Subcutaneous abdominal adipose tissue (tissue), 5 donors: ENCODE data around the gene RNU6-8.

Experiments
- H3K27ac ChIP-seq: one replicate; pipeline ENCODE4 v1.7.0; 2013; ENCODE audit warnings: low read depth, mild to moderate bottlenecking, inconsistent platforms, low read length, moderate library complexity
- H3K27me3 ChIP-seq, 5 donors: one replicate each; pipeline ENCODE4 v1.7.0; 2013; ENCODE audit warnings: low read length in 5 of 5, inconsistent platforms in 1 of 5; ENCODE audit not compliant: control insufficient read depth in 5 of 5, insufficient read depth in 4 of 5
- H3K36me3 ChIP-seq, 5 donors: one replicate each; pipeline ENCODE4 v1.7.0; 2013; ENCODE audit warnings: low read length in 5 of 5; ENCODE audit not compliant: control insufficient read depth in 5 of 5, insufficient read depth in 5 of 5
- H3K4me1 ChIP-seq, 5 donors: one replicate each; pipeline ENCODE4 v1.7.0; 2013; ENCODE audit warnings: low read length in 5 of 5, mild to moderate bottlenecking in 3 of 5, moderate library complexity in 1 of 5; ENCODE audit not compliant: control insufficient read depth in 5 of 5, insufficient read depth in 5 of 5
- H3K4me3 ChIP-seq, 5 donors: one replicate each; pipeline ENCODE4 v1.7.0; 2013; ENCODE audit warnings: low read length in 5 of 5, low read depth in 1 of 5
- H3K9ac ChIP-seq, 5 donors: one replicate each; pipeline ENCODE4 v1.7.0; 2013; ENCODE audit warnings: low read length in 5 of 5, mild to moderate bottlenecking in 4 of 5, moderate library complexity in 3 of 5
- H3K9me3 ChIP-seq, 5 donors: one replicate each; pipeline ENCODE4 v1.7.0; 2013; ENCODE audit warnings: low read length in 5 of 5; ENCODE audit not compliant: control insufficient read depth in 5 of 5
- donor health status: healthy.
- donor health status: healthy.
- donor health status: healthy.
- donor health status: healthy.
- donor health status: healthy.

Gene RNU6-8

GRCh38 chr14:32195636-32196035 lies 7.4 kb downstream of the RNU6-8 start:
- no peaks in the 10 kb centered on the region for H3K27me3 ChIP-seq
- no peak overlapping the region for H3K4me3 ChIP-seq
- no peaks in the 10 kb centered on the region for H3K36me3 ChIP-seq
- H3K4me1 ChIP-seq = peaks cover 0 to 2% (median 1%) of the 10 kb centered on the region in 5 donors
- no peaks in the 10 kb centered on the region for H3K9me3 ChIP-seq
- no peak overlapping the region for H3K27ac ChIP-seq
- no peak overlapping the region for H3K9ac ChIP-seq

- Histone ChIP-seq H3K4me1 (peaks cover 0 to 3% (median 0%) of the 10 kb centered on the region in 5 donors), H3K9me3 (no peaks in the 10 kb centered on the region), H3K9ac (no peak overlapping the region), H3K4me3 (no peak overlapping the region), H3K36me3 (no peaks in the 10 kb centered on the region), H3K27me3 (no peaks in the 10 kb centered on the region), H3K27ac (no peak overlapping the region)
Observed at GRCh38 chr14:32193532-32193931, 9.5 kb downstream of the RNU6-8 start.

GRCh38 chr14:32192712-32193373 lies 10.2 kb downstream of the RNU6-8 start:
- Histone ChIP-seq H3K4me1 (peaks cover 0 to 3% (median 0%) of the 10 kb centered on the region in 5 donors), H3K4me3 (no peak overlapping the region), H3K36me3 (no peaks in the 10 kb centered on the region), H3K27ac (no peak overlapping the region), H3K9ac (no peak overlapping the region), H3K9me3 (no peaks in the 10 kb centered on the region), H3K27me3 (no peaks in the 10 kb centered on the region)

- H3K4me1 ChIP-seq = peaks cover 0 to 3% (median 0%) of the 10 kb centered on the region in 5 donors
- H3K4me3 ChIP-seq = no peak overlapping the region
- H3K9ac ChIP-seq = no peak overlapping the region
- peaks cover 0 to 3% (median 0%) of the 10 kb centered on the region in 5 donors for H3K9me3 ChIP-seq
- H3K36me3 ChIP-seq = no peaks in the 10 kb centered on the region
- no peaks in the 10 kb centered on the region for H3K27me3 ChIP-seq
- no peak overlapping the region for H3K27ac ChIP-seq
Observed at GRCh38 chr14:32190673-32191072, 12.4 kb downstream of the RNU6-8 start.

- Histone ChIP-seq H3K9me3 (peaks cover 0 to 10% (median 5%) of the 10 kb centered on the region in 5 donors), H3K9ac (no peak overlapping the region), H3K4me3 (no peak overlapping the region), H3K27me3 (no peaks in the 10 kb centered on the region), H3K4me1 (peaks cover 0 to 3% (median 0%) of the 10 kb centered on the region in 5 donors), H3K36me3 (no peaks in the 10 kb centered on the region), H3K27ac (no peak overlapping the region)
Observed at GRCh38 chr14:32189811-32190210, 13.3 kb downstream of the RNU6-8 start.

- Histone ChIP-seq H3K36me3 (no peaks in the 10 kb centered on the region), H3K27me3 (no peaks in the 10 kb centered on the region), H3K27ac (no peak overlapping the region), H3K4me3 (no peak overlapping the region), H3K4me1 (peaks cover 0 to 3% (median 0%) of the 10 kb centered on the region in 5 donors), H3K9ac (no peak overlapping the region), H3K9me3 (peaks cover 0 to 13% (median 5%) of the 10 kb centered on the region in 5 donors)
Observed at GRCh38 chr14:32186248-32186647, 16.8 kb downstream of the RNU6-8 start.

GRCh38 chr14:32185097-32185496 lies 18.0 kb downstream of the RNU6-8 start:
- no peak overlapping the region for H3K27ac ChIP-seq
- H3K9ac ChIP-seq = no peak overlapping the region
- peaks cover 2 to 13% (median 5%) of the 10 kb centered on the region in 5 donors for H3K9me3 ChIP-seq
- no peaks in the 10 kb centered on the region for H3K36me3 ChIP-seq
- no peak overlapping the region for H3K4me3 ChIP-seq
- no peaks in the 10 kb centered on the region for H3K27me3 ChIP-seq
- H3K4me1 ChIP-seq = no peaks in the 10 kb centered on the region

GRCh38 chr14:32183151-32184058 lies 19.7 kb downstream of the RNU6-8 start:
- Histone ChIP-seq H3K9ac (no peak overlapping the region), H3K27ac (no peak overlapping the region), H3K4me1 (no peaks in the 10 kb centered on the region), H3K27me3 (no peaks in the 10 kb centered on the region), H3K9me3 (peaks cover 2 to 16% (median 5%) of the 10 kb centered on the region in 5 donors), H3K36me3 (no peaks in the 10 kb centered on the region), H3K4me3 (no peak overlapping the region)

GRCh38 chr14:32171469-32171868 lies 31.6 kb downstream of the RNU6-8 start:
- Histone ChIP-seq H3K9me3 (no peaks in the 10 kb centered on the region), H3K4me3 (no peak overlapping the region), H3K27ac (no peak overlapping the region), H3K4me1 (no peaks in the 10 kb centered on the region), H3K27me3 (no peaks in the 10 kb centered on the region), H3K36me3 (no peaks in the 10 kb centered on the region), H3K9ac (no peak overlapping the region)

- Histone ChIP-seq H3K27ac (no peak overlapping the region), H3K9me3 (no peaks in the 10 kb centered on the region), H3K4me1 (no peaks in the 10 kb centered on the region), H3K9ac (no peak overlapping the region), H3K36me3 (no peaks in the 10 kb centered on the region), H3K4me3 (no peak overlapping the region), H3K27me3 (no peaks in the 10 kb centered on the region)
Observed at GRCh38 chr14:32169191-32169590, 33.9 kb downstream of the RNU6-8 start.
